Prostate gland (tissue), 2 donors: Measurements from ENCODE around the gene CUL2.

Experiments
- CTCF ChIP-seq, 4 experiments: fragments of 200-600 bp in 2 of 4; fragments of 450-650 bp in 2 of 4; sonication (generic) in 2 of 4; IDR thresholded peaks; 1 replicate in 3 of 4; 2 replicates in 1 of 4; pipeline ENCODE4 v1.5.1; 2016 to 2019; ENCODE audit warnings: antibody characterized with exemption in 4 of 4, mild to moderate bottlenecking in 2 of 4, moderate library complexity in 2 of 4
- POLR2A ChIP-seq: fragments of 450-650 bp; IDR thresholded peaks from one replicate; pipeline ENCODE4 v1.6.1; 2016; ENCODE audit warnings: antibody characterized with exemption, mild to moderate bottlenecking
- POLR2AphosphoS5 ChIP-seq: sonication (generic); formaldehyde crosslinking; IDR thresholded peaks from one replicate; pipeline ENCODE4 v1.6.1; 2017; ENCODE audit warnings: antibody characterized with exemption

GRCh38 chr10:35012781-35013180, 77.4 kb downstream of the CUL2 start:
- TF ChIP-seq CTCF (IDR thresholded peaks at IDR 0.05) (no peak), POLR2AphosphoS5 (no peak), POLR2A (no peak)
